Fibroblast of villous mesenchyme (primary cell): Measurements from ENCODE around the gene AGBL3. TPM values are rescaled to one million over a fixed set of nuclear protein-coding genes. Genes with fewer than 3 reads are reported as not detected.

Experiments used
- DNase-seq: peaks from one replicate; pipeline ENCODE4 v3.0.0-alpha.2; 2010; ENCODE audit warnings: low read depth
- H3K4me3 ChIP-seq: 2 replicates; pipeline ENCODE4 v1.5.1; 2011; ENCODE audit warnings: low read depth, mild to moderate bottlenecking, low read length
- CTCF ChIP-seq: IDR thresholded peaks from 2 replicates; pipeline ENCODE4 v1.5.1; 2012; ENCODE audit warnings: low read depth, mild to moderate bottlenecking, low read length; ENCODE audit not compliant: insufficient read depth
- total RNA-seq: library from RNA; depleted of rRNA; stranded (reverse); fragments of >200 nt; gene quantifications from 2 replicates; pipeline ENCODE4 v1.2.3, GENCODE V29; 2012

AGBL3 gene
- total RNA-seq, 1 donor, result 1.3 TPM

- no peak overlapping the region for H3K4me3 ChIP-seq
- no peak for DNase-seq
- TF ChIP-seq CTCF, result no peak
Observed at GRCh38 chr7:135128931-135129330, 142.6 kb downstream of the AGBL3 start.

- H3K4me3 ChIP-seq, result no peak overlapping the region
- DNase-seq, result no peak
- no peak for TF ChIP-seq CTCF
Observed at GRCh38 chr7:135129579-135129978, 143.3 kb downstream of the AGBL3 start.

DNA sequence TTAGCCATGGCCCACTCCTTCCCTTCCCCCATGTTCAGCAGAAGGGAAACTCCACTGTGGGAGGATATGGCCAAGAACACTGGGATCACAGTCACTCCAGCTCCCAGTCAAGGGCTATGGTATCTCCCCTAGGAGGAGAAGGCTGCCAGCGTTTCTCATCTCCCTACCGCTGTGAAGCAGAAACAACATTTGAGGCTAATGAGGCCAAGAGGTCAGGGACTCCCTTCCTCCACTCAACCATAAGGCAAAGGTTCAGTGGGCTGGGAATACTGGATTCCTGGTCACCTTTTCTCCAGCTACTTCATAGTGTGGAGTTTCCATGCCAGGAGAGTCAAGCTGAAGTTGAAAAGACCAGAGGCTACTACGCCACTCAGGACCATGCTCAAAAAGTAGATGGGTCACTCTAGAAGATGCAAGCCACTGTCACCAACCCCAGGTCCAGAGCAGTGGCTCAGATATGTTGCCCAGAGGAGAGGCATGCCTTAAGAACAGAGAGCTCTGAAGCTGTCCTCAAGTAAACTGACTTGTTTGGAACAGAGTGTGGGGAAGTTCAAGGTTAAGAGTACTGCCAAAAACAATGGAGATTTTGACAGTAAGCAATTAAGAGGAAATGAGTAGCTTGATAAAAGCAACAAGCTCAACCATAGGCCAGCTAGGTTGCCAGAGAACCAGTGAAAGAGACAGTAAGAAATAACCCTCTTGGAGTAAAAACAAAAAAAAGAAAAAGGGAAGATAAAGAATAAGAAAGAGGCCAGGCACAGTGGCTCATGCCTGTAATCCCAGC lies 157.8 kb downstream of the AGBL3 start:
- no peak overlapping the region for H3K4me3 ChIP-seq
- DNase-seq, result no peak
- TF ChIP-seq CTCF, result no peak

DNA sequence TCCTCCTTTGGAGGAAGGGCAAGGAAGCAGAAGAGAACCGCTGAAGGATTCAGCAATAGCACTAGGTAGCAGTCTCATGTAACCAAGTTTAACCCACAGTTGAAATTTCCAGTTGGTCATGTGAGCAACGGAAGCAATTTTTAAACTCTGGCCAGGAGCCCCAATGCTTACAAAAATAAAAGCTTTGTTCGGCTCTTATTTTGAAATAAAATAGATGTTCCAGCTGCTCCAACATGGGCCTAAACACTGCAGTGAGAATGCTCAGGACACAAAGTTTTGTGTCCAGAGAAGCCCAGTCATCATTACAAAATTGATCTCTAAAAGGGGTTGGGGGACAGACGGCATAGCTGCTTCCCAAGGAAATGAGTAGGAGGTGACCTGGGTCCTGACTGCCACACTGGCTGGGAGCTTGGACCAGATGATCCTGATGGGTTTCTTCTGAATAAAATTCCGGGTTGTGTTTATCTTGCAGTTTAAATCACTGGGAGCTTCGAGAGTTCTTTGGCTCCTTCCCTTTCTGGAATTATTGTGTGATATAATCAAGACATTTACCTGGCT lies 161.1 kb downstream of the AGBL3 start:
- DNase-seq, result peak; percentile 72
- H3K4me3 ChIP-seq, result peak overlapping the region; percentile 67
- no peak for TF ChIP-seq CTCF

DNA sequence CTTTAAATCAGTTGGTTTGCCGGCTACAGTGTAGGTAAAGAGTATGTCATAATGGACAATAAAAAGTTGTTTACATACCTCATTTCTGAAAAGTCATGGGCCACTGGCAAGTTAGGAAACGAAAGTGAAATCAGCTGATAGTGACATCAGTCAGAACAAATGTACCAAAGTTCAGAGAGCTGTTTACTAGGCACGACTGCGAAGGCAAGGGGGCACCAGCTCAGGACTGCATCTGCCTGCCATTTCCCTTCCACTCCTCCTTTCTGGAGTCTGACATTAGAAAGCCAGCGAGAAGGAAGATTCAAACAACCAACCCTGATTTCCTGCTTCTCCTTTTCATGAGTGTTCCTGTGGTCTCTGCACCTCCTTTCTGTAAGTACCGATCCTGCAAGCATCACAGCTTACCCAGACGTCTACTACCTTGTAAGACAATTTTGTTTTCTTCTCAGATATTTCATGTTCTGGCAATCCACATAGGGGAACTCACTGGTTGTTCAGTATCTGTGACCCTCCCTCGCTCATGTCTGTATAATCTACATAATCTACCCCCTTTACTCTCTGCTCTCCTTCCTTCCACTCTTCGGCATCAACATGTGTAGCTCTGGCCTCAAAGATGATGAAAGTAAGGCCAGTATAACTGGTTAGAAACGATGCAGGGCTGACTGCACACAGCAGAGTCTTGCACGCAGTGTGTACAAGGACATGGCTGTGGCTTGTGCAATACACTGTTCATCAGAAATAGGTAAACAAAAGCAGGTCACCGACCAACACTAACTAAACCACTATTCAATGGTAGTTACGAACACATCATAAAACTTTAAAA lies 161.8 kb downstream of the AGBL3 start, which contains the start of gene TMEM140:
Gene TMEM140, plus strand, starts transcription at position 174 of the 823 bp plus-strand sequence. CDS start 16,370 bp downstream, outside the sequence.
- peak within 1 kb of the TSS; percentile 67 for H3K4me3 ChIP-seq
- peak; percentile 91 for DNase-seq
- TF ChIP-seq CTCF, result peak; percentile 17

GRCh38 chr7:135150072-135150782 lies 163.9 kb downstream of the AGBL3 start:
- no peak overlapping the region for H3K4me3 ChIP-seq
- no peak for TF ChIP-seq CTCF
- no peak for DNase-seq
